ENCODE data around the gene PRR7. TPM values are rescaled to one million over a fixed set of nuclear protein-coding genes. Genes with fewer than 3 reads are reported as not detected.

Gene PRR7
- polyA plus RNA-seq, 3 donors = 1.8 to 17.4 (median 2.1) TPM

- no peak for TF ChIP-seq CTCF (IDR thresholded peaks at IDR 0.05)
- H3K4me3 Mint-ChIP-seq = peak within 1 kb of the TSS; percentile 64 to 86
- intact Hi-C loops (cut with micrococcal nuclease) = no loop called here
- H4K20me1 ChIP-seq (ENCODE audit: insufficient read depth, low read length) = peaks cover 24% of the 10 kb centered on the region
- DNase-seq = no peak
- peaks cover 9 to 14% of the 10 kb centered on the region in 2 donors for H3K36me3 Mint-ChIP-seq
- H3K9ac ChIP-seq (ENCODE audit: insufficient read depth, low read length, poor library complexity, severe bottlenecking) = no peak within 1 kb of the TSS
- peaks cover 0 to 14% (median 4%) of the 10 kb centered on the region in 7 donors for H3K9me3 Mint-ChIP-seq
- H3K36me3 ChIP-seq (replicated peaks in 1 of 2; ENCODE audit: control insufficient read depth in 1 of 2, insufficient read depth in 2 of 2, low read length in 2 of 2) = no peaks in the 10 kb centered on the region
- no peak within 1 kb of the TSS for H3K27ac ChIP-seq (ENCODE audit: low read depth in 1 of 2, low read length in 2 of 2)
- H3K79me2 ChIP-seq (ENCODE audit: insufficient read depth, low read length) = no peaks in the 10 kb centered on the region
- peak within 1 kb of the TSS; percentile 13 for H2AFZ ChIP-seq (ENCODE audit: insufficient read depth, low read depth, low read length, poor library complexity, severe bottlenecking)
- H3K27me3 ChIP-seq (ENCODE audit: control insufficient read depth in 2 of 2, insufficient read depth in 2 of 2, low read length in 2 of 2) = peaks cover 18 to 55% of the 10 kb centered on the region in 2 donors
- peaks cover 62 to 77% (median 69%) of the 10 kb centered on the region in 3 donors for H3K27me3 Mint-ChIP-seq (ENCODE audit: low read depth in 3 of 3)
- peak within 1 kb of the TSS; percentile 51 for H3K4me2 ChIP-seq (replicated peaks; ENCODE audit: extremely low read depth, low read length, poor library complexity, severe bottlenecking)
- peaks cover 57% of the 10 kb centered on the region for H3K4me1 Mint-ChIP-seq
- peak within 1 kb of the TSS in 3 of 7 donors; percentile 40 to 76 (median 55) for H3K27ac Mint-ChIP-seq
- peaks cover 33 to 56% of the 10 kb centered on the region in 2 donors for H3K4me1 ChIP-seq (ENCODE audit: control insufficient read depth in 1 of 2, insufficient read depth in 2 of 2, low read length in 2 of 2)
- peaks cover 0 to 11% of the 10 kb centered on the region in 2 donors for H3K9me3 ChIP-seq (replicated peaks in 1 of 2; ENCODE audit: control insufficient read depth in 1 of 2, insufficient read depth in 1 of 2, low read length in 2 of 2)
- 2% methylated on average over 27 of the region's 69 CpGs for WGBS (ENCODE audit: insufficient coverage)
- no peak within 1 kb of the TSS for H3K4me3 ChIP-seq (replicated peaks in 1 of 3; ENCODE audit: low read depth in 2 of 3, low read length in 3 of 3)
These were observed 26.9 kb downstream of the PRR7 start, which contains the start of gene DBN1 for GRCh38 chr5:177473443-177474001. TSS of gene DBN1 (minus strand) at chr5:177473634. CDS start at chr5:177473521, 113 bp downstream.

GRCh38 chr5:177474002-177474476 lies 27.4 kb downstream of the PRR7 start:
- 85% methylated on average over 7 of the region's 7 CpGs for WGBS (ENCODE audit: insufficient coverage)
- Histone ChIP-seq H3K27ac (ENCODE audit: low read depth in 1 of 2, low read length in 2 of 2) (no peak overlapping the region), H3K4me3 (replicated peaks in 1 of 3; ENCODE audit: low read depth in 2 of 3, low read length in 3 of 3) (no peak overlapping the region), H3K27me3 (ENCODE audit: control insufficient read depth in 2 of 2, insufficient read depth in 2 of 2, low read length in 2 of 2) (peaks cover 18 to 55% of the 10 kb centered on the region in 2 donors), H2AFZ (ENCODE audit: insufficient read depth, low read depth, low read length, poor library complexity, severe bottlenecking) (no peak overlapping the region), H4K20me1 (ENCODE audit: insufficient read depth, low read length) (peaks cover 24% of the 10 kb centered on the region), H3K36me3 (replicated peaks in 1 of 2; ENCODE audit: control insufficient read depth in 1 of 2, insufficient read depth in 2 of 2, low read length in 2 of 2) (no peaks in the 10 kb centered on the region), H3K4me2 (replicated peaks; ENCODE audit: extremely low read depth, low read length, poor library complexity, severe bottlenecking) (no peak overlapping the region), H3K79me2 (ENCODE audit: insufficient read depth, low read length) (no peaks in the 10 kb centered on the region), H3K4me1 (ENCODE audit: control insufficient read depth in 1 of 2, insufficient read depth in 2 of 2, low read length in 2 of 2) (peaks cover 38 to 61% of the 10 kb centered on the region in 2 donors), H3K9me3 (replicated peaks in 1 of 2; ENCODE audit: control insufficient read depth in 1 of 2, insufficient read depth in 1 of 2, low read length in 2 of 2) (peaks cover 0 to 11% of the 10 kb centered on the region in 2 donors), H3K9ac (ENCODE audit: insufficient read depth, low read length, poor library complexity, severe bottlenecking) (no peak overlapping the region)
- TF ChIP-seq CTCF (IDR thresholded peaks at IDR 0.05) = no peak
- peaks cover 58 to 73% (median 66%) of the 10 kb centered on the region in 3 donors for H3K27me3 Mint-ChIP-seq (ENCODE audit: low read depth in 3 of 3)
- intact Hi-C loops (cut with micrococcal nuclease) = no loop called here
- peak overlapping the region in 3 of 7 donors; percentile 40 to 76 (median 55) for H3K27ac Mint-ChIP-seq
- peaks cover 62% of the 10 kb centered on the region for H3K4me1 Mint-ChIP-seq
- DNase-seq = no peak
- peak overlapping the region; percentile 9 to 86 for H3K4me3 Mint-ChIP-seq
- H3K9me3 Mint-ChIP-seq = peaks cover 0 to 17% (median 4%) of the 10 kb centered on the region in 7 donors
- peaks cover 13 to 14% of the 10 kb centered on the region in 2 donors for H3K36me3 Mint-ChIP-seq
